Endothelial cell (in vitro differentiated cells): Measurements from ENCODE around the gene MYO3A. TPM values are rescaled to one million over a fixed set of nuclear protein-coding genes. Genes with fewer than 3 reads are reported as not detected.

Source experiments
- DNase-seq: peaks from one replicate; pipeline ENCODE4 v3.0.0; 2021; ENCODE audit warnings: low spot score
- H3K27ac Mint-ChIP-seq: one replicate; pipeline ENCODE4 v1.8.0; 2021; ENCODE audit warnings: mixed read lengths, inconsistent platforms; ENCODE audit not compliant: unreplicated experiment
- H3K27me3 Mint-ChIP-seq: one replicate; pipeline ENCODE4 v1.8.0; 2021; ENCODE audit warnings: mild to moderate bottlenecking, moderate library complexity, mixed read lengths, inconsistent platforms; ENCODE audit not compliant: unreplicated experiment
- H3K36me3 Mint-ChIP-seq: one replicate; pipeline ENCODE4 v1.8.0; 2021; ENCODE audit warnings: mild to moderate bottlenecking, low read depth, mixed read lengths, inconsistent platforms; ENCODE audit not compliant: unreplicated experiment
- H3K4me1 Mint-ChIP-seq: one replicate; pipeline ENCODE4 v1.8.0; 2021; ENCODE audit warnings: mild to moderate bottlenecking, mixed read lengths, inconsistent platforms; ENCODE audit not compliant: unreplicated experiment
- H3K4me3 Mint-ChIP-seq: one replicate; pipeline ENCODE4 v1.8.0; 2021; ENCODE audit warnings: mild to moderate bottlenecking, mixed read lengths, inconsistent platforms; ENCODE audit not compliant: unreplicated experiment
- H3K9me3 Mint-ChIP-seq: one replicate; pipeline ENCODE4 v1.8.0; 2021; ENCODE audit warnings: mixed read lengths, inconsistent platforms; ENCODE audit not compliant: unreplicated experiment
- CTCF ChIP-seq: fragments of 200-600 bp; sonication (generic); IDR thresholded peaks from one replicate; pipeline ENCODE4 v1.5.0; 2021; ENCODE audit warnings: antibody characterized with exemption; ENCODE audit not compliant: unreplicated experiment
- total RNA-seq: library from RNA; stranded (reverse); fragmentation: NEBNext Ultra II Directional; extraction: Animal tissue kit (Norgen Biotek cat#: 25700); gene quantifications from one replicate; pipeline ENCODE4 v1.2.1, GENCODE V29; 2021; ENCODE audit not compliant: unreplicated experiment

Gene MYO3A
- total RNA-seq, 1 donor from 2014 or later: 11.4 TPM

- TF ChIP-seq CTCF: no peak
- Mint-ChIP-seq H3K27ac (no peak overlapping the region), H3K9me3 (no peaks in the 10 kb centered on the region), H3K36me3 (peaks cover under 1% of the 10 kb centered on the region), H3K27me3 (peaks cover 21% of the 10 kb centered on the region), H3K4me1 (peaks cover 37% of the 10 kb centered on the region), H3K4me3 (no peak overlapping the region)
- no peak for DNase-seq
Observed at GRCh38 chr10:26213157-26213800, 279.2 kb downstream of the MYO3A start.

GRCh38 chr10:26214004-26214403 lies 280.0 kb downstream of the MYO3A start:
- DNase-seq: no peak
- Mint-ChIP-seq H3K4me1 (peaks cover 42% of the 10 kb centered on the region), H3K9me3 (no peaks in the 10 kb centered on the region), H3K27ac (no peak overlapping the region), H3K36me3 (peaks cover 4% of the 10 kb centered on the region), H3K4me3 (no peak overlapping the region), H3K27me3 (peaks cover 24% of the 10 kb centered on the region)
- no peak for TF ChIP-seq CTCF

GRCh38 chr10:26214551-26215395 lies 280.7 kb downstream of the MYO3A start:
- Mint-ChIP-seq H3K36me3 (peaks cover 4% of the 10 kb centered on the region), H3K4me1 (peaks cover 42% of the 10 kb centered on the region), H3K27me3 (peaks cover 24% of the 10 kb centered on the region), H3K4me3 (peak overlapping the region; percentile 79), H3K9me3 (no peaks in the 10 kb centered on the region), H3K27ac (no peak overlapping the region)
- no peak for DNase-seq
- no peak for TF ChIP-seq CTCF

GRCh38 chr10:26215396-26215934 lies 281.4 kb downstream of the MYO3A start:
- TF ChIP-seq CTCF: no peak
- H3K27ac Mint-ChIP-seq: no peak overlapping the region
- peaks cover 24% of the 10 kb centered on the region for H3K27me3 Mint-ChIP-seq
- DNase-seq: no peak
- peak overlapping the region; percentile 87 for H3K4me3 Mint-ChIP-seq
- H3K36me3 Mint-ChIP-seq: peaks cover 4% of the 10 kb centered on the region
- H3K4me1 Mint-ChIP-seq: peaks cover 42% of the 10 kb centered on the region
- no peaks in the 10 kb centered on the region for H3K9me3 Mint-ChIP-seq
